ENCODE results near the gene GOLGA3. TPM values are rescaled to one million over a fixed set of nuclear protein-coding genes. Genes with fewer than 3 reads are reported as not detected.
A peak's percentile ranks its signal among the peaks of the same experiment; 100 is the strongest.
"Not testable (repeated sequence)": the region's sequence is repeated elsewhere in the genome, so short reads cannot be mapped to it uniquely, and the experiment has no call there.

GOLGA3 gene
- 80.7 and 110 TPM in 2 replicates for total RNA-seq

DNA sequence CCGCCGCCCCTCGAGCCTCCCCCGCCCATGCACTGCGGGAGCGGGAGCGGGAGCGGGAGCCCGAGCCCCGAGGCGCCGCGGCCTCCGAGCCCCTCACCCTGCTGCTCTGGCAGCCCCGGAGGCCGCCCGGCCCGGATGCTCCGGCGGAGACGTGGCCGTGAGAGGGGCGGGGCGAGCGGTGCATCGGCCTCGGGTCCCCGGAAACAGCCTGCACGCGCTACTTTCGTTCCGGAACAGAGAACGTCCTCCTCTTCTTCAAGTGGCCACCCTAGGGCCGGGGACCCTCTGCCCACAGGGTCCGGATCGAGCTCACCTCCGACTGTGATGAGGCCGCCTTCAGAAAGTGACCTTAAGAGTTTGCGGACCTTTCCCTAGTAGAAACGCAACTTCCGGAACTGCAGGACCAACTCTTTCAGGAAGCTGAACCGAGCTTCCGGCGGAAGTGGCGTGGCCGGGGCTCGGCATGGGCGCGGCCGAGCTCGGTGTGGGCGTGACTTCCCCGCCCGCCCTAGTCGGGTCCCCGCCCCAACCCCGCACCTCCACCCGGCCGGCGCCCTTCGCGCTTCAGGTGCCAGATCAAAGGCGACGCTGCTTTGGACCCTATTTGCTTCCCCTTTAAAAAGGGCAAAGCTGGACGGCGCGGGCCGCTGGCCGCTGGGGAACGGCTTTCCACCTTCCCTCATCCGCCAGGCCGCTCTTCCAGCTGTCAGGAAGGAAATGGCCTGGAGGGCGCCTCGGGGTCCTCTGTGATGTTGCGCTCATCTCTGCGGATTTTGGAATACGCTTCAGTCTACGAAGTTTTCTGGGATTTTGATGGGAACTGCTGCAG is at the start of gene GOLGA3:
Gene GOLGA3 (minus strand): TSS at position 164 of the 829 bp plus-strand sequence. CDS start 6,741 bp downstream, outside the sequence.
- peak; percentile 61 for DNase-seq (ENCODE audit: extremely low read depth, low read depth, low spot score)

- DNase-seq (ENCODE audit: extremely low read depth, low read depth, low spot score): not testable (repeated sequence)
These were observed 46.0 kb upstream of the GOLGA3 start for GRCh38 chr12:132874620-132875019.

GRCh38 chr12:132874175-132874574 is 45.5 kb upstream of the GOLGA3 start:
- no peak for DNase-seq (ENCODE audit: extremely low read depth, low read depth, low spot score)

GRCh38 chr12:132873724-132874123 is 45.1 kb upstream of the GOLGA3 start:
- no peak for DNase-seq (ENCODE audit: extremely low read depth, low read depth, low spot score)

DNA sequence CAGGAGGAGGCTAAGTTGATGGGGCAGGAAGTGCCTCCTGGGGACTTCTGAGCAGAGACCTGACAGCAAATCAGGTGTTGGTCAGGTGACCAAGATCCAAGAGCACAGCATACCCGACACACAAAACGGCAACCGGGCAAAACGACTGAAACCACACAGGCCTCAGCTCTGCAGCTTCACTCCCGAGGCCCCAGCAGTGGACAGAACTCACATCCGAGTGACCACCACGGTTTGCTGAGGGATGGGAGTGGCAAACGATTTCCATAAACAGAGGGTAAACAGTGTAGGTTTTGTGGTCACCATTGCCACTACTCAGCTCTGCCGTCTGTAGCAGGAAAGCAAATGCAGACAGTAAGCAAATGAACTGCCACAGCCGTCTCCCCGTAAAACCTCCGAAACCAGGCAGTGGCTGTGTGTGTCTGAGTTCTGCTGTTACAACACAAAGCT is 44.3 kb upstream of the GOLGA3 start:
- no peak for DNase-seq (ENCODE audit: extremely low read depth, low read depth, low spot score)

DNA sequence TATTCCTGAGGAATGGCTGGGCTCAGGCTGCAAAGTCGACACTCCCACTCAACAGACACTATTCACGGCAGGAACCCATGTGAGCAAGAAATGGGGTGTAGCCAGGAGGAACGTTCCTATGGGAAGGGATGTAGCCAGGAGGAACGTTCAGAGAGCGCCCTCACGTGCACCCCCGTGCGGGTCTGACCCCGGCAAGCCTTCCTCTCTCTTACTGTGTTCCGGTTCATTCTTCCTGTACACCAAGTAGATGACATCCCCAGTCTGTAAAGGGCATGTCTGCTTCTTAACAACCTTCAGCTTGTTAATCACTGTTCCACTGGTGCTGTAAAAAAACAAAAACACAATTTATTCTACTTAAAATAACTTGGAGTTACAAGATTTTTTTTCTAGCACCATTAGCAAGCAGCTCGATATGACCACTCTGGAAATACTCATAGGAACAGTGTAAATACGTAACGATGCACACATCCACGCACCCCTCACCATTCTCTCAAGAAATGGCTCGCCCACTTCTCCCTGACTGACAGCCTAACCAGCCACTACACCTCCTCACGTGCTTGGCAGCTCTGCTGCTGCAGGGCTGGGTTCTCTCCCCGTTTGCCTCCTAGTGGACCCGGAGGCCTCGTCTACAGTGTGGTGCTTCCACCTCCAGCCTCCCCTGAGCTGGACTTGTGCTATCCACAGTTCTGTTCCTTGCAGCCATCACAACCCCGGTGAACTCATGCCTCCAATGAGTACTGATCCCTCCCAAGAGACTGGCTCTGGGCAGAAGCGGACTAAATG is 43.6 kb upstream of the GOLGA3 start:
- no peak for DNase-seq (ENCODE audit: extremely low read depth, low read depth, low spot score)

GRCh38 chr12:132869551-132869950 is 40.9 kb upstream of the GOLGA3 start:
- no peak for DNase-seq (ENCODE audit: extremely low read depth, low read depth, low spot score)

GRCh38 chr12:132866251-132866828 is 37.7 kb upstream of the GOLGA3 start:
- no peak for DNase-seq (ENCODE audit: extremely low read depth, low read depth, low spot score)

- DNase-seq (ENCODE audit: extremely low read depth, low read depth, low spot score): no peak
These were observed 32.9 kb upstream of the GOLGA3 start for GRCh38 chr12:132861558-132861957.

DNA sequence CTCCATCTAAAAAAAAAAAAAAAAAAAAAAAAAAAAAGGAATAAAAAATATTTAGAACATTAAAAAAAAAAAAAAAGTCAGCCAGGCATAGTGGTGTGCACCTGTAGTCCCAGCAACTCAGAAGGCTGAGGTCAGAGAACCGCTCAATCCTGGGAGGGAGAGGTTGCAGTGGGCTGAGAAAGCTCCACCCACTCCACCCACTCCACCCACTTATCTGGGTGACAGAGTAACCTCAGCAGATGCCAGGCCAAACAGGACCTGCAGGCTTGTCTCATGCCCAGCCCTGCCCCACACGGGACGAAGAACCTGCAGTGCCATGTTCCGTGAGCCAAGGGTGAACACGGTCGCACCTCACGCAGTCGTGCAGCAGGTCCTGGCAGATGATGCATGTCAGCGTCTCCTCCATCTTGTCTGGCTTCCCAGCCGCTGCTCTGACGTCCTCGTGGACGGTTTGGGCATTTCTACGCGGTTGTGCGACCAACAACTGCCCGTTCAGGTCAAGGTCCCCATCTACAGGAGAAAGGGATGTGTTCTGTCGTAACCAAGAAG is 30.1 kb upstream of the GOLGA3 start:
- DNase-seq (ENCODE audit: extremely low read depth, low read depth, low spot score): no peak

DNA sequence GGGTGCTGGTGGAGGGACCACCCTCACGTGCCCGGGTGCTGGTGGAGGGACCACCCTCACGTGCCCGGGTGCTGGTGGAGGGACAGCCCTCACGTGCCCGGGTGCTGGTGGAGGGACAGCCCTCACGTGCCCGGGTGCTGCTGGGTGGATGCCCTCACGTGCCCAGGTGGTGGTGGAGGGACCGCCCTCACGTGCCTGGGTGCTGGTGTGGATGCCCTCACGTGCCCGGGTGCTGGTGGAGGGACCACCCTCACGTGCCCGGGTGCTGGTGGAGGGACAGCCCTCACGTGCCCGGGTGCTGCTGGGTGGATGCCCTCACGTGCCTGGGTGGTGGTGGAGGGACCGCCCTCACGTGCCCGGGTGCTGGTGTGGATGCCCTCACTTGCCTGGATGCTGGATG is 28.4 kb upstream of the GOLGA3 start:
- not testable (repeated sequence) for DNase-seq (ENCODE audit: extremely low read depth, low read depth, low spot score)

- DNase-seq (ENCODE audit: extremely low read depth, low read depth, low spot score): no peak
These were observed 27.9 kb upstream of the GOLGA3 start for GRCh38 chr12:132856581-132856980.

DNA sequence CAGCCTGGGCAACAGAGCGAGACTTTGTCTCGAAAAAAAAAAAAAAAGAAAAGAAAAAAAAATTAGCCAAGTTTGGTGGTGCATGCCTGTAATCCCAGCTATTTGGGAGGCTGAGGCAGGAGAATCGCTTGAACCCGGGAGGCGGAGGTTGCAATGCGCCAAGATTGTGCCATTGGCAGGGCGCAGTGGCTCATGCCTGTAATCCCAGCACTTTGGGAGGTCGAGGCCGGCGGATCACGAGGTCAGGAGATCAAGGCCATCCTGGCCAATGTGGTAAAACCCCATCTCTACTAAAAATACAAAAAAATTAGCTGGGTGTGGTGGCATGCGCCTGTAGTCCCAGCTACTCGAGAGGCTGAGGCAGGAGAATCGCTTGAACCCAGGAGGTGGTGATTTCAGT is 26.5 kb upstream of the GOLGA3 start:
- not testable (repeated sequence) for DNase-seq (ENCODE audit: extremely low read depth, low read depth, low spot score)

DNA sequence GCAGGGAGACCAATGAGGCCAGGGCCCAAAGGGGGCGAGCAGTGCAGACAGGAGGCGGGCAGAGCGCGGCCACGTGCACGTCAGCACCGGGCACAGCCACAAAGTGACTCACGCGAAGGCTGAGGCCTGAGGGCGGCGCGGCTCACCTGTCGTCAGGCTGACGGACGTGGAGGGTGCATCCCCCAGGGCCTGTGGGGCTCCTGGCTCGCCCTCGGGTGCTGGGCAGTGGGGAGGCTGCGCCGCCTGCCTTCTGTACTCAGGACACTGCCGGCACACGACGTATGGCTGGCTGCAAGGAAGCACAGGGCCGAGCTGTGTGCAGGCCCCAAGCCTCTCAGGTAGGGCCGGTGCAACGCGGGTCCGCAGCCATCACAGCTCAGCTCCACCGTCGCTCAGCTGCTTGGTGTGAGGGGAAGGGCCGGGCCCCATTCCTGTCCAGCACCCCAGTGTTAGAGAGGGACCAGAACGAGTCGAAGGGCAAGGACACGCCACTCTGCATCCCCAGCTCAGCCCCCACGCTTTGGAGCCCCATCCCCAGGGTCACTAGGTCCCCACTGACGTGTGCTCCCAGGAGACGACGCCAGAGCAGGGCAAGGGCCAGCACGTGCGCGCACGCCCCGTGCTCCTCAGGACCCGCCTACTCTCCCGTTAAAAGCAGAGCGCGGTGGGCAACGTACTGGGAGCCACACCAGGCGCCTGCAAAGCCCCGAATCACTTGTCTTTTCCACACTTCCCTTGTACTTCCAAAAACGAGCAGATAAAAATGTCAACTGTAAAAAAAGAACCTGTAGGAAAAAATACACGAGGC is 24.8 kb upstream of the GOLGA3 start:
- no peak for DNase-seq (ENCODE audit: extremely low read depth, low read depth, low spot score)

GRCh38 chr12:132852496-132852895 is 23.8 kb upstream of the GOLGA3 start:
- no peak for DNase-seq (ENCODE audit: extremely low read depth, low read depth, low spot score)

DNA sequence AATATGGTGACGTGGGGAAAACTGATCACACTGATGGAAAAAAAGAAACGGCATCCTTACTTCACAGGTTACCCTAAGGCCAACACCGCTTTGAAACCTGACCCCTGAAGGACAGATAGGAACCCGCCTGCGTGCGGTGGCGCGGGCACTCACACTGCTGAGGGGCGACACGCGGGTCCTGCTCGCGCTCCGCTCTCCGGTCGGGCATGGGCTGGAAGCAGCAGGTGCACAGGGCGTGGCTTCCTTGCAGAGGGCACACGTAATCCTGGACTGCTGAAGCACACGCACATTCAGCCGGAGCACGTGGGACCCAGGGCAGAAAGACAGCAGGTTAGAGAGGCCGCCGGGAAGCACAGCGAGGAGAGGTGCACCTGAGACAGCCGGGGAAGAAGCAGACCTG is 22.8 kb upstream of the GOLGA3 start:
- no peak for DNase-seq (ENCODE audit: extremely low read depth, low read depth, low spot score)

- DNase-seq (ENCODE audit: extremely low read depth, low read depth, low spot score): no peak
These were observed 21.6 kb upstream of the GOLGA3 start for GRCh38 chr12:132850291-132850690.

DNA sequence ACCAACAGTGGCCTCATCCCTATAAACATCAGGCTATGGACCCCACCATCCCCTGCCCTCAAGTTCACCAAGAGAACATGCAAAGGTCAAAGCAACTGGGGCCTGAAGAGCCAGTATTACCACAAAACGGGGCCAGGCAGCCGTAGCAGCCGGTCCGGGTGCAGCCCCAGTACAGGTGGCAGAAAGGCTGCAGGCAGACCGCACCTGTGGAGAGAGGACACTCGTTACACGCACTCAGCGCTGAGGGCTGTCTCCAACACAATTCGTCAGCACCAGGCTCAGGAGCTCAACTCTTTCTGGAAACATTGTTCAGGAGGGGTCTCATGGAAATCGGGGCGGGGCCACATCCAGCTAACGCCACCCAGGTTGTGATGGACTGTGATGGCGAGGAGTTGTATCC is 19.9 kb upstream of the GOLGA3 start:
- no peak for DNase-seq (ENCODE audit: extremely low read depth, low read depth, low spot score)

DNA sequence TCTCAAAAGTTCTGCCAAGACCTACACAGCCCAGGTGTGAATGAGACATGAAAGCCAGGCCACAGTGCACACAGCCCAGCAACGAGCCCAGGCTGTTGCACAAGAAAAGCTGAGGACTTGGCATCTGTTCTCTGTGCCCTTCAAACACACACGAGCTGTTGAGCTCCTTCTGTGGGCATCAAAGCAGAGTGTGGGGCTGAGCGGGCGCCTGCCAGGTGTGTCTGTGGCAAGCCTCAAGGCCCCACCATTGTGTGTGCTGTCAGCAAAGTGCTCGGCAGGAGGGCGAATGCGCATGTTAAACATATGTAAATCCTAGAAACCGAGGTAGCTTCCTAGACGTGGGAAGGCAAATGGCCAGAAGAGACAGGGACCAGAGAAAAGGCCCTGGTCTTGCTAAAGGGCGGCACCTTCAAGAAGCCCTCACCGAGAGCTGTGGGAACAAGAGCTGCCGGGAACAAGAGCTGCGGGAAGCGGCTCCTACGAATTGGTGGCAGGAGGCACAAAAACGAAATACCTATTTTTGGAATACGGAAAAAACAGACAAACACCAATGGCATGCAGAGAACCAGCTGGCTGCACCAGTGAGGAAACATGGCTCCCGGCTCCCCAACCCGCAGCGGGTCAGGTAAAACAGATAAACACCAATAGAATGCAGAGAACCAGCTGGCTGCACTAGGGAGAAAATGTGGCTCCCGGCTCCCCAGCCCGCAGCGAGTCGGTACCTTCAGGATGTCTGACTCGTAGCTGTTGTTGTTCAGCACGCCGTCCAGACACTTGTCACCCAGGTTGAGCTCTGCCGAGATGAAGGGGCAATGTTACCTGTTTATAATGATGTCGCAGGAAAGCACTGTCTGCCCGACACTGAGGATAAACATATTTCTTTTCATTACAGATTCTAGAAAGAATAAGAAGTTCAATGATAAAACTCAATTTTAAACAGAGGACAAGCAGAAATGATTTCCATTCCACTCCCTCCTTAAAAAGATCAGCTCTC is 19.0 kb upstream of the GOLGA3 start:
- no peak for DNase-seq (ENCODE audit: extremely low read depth, low read depth, low spot score)
